ENCODE measurements around the gene SNHG17.

- TF ChIP-seq CTCF (IDR thresholded peaks at IDR 0.05) (no peak), POLR2A (IDR thresholded peaks at IDR 0.05) (no peak)
Measured at GRCh38 chr20:38458314-38458713, 23.2 kb upstream of the SNHG17 start.

Measured in stomach (tissue), 4 donors.